Caco-2 (cell line): Measurements from ENCODE around the gene KCTD21. TPM values are rescaled to one million over a fixed set of nuclear protein-coding genes. Genes with fewer than 3 reads are reported as not detected.

Experiments
- BruUV-seq: library from RNA; stranded (reverse); fragments of 400-500 nt; replicated peaks from 2 replicates; lab custom pipeline; 2021; lab: Mats Ljungman, UMichigan
- CTCF ChIA-PET: fragments of 300-600 bp; sonication (Branson Sonifier 250); formaldehyde crosslinking; loops from one replicate; lab custom pipeline; 2022; ENCODE audit warnings: antibody characterized with exemption; lab: Charles Lee
- POLR2A ChIA-PET: fragments of 300-600 bp; sonication (Branson Sonifier 250); formaldehyde crosslinking; loops from one replicate; lab custom pipeline; 2022; ENCODE audit warnings: antibody characterized with exemption; lab: Charles Lee
- DNase-seq, 2 experiments: peaks; one replicate each; pipeline versions ENCODE4 v3.0.0 to v3.0.0-alpha.2; 2020 to 2022
- H3K27me3 ChIP-seq: replicated peaks from 2 replicates; pipeline ENCODE4 v1.6.0; 2011; ENCODE audit warnings: low read length; ENCODE audit not compliant: control insufficient read depth, insufficient read depth
- H3K36me3 ChIP-seq: 2 replicates; pipeline ENCODE4 v1.5.1; 2011; ENCODE audit warnings: low read length; ENCODE audit not compliant: control insufficient read depth, insufficient read depth
- H3K4me1 ChIP-seq: fragments of 250-450 bp; sonication (Bioruptor Pico); 2 replicates; pipeline ENCODE4 v1.5.1; 2020; ENCODE audit warnings: mild to moderate bottlenecking
- H3K4me3 ChIP-seq: 2 replicates; pipeline ENCODE4 v1.5.1; 2011; ENCODE audit warnings: low read depth, mild to moderate bottlenecking, control low read depth, low read length
- H3K9me3 ChIP-seq: fragments of 250-450 bp; sonication (Bioruptor Pico); 2 replicates; pipeline ENCODE4 v1.5.1; 2020; ENCODE audit warnings: mild to moderate bottlenecking, moderate library complexity
- H3K27ac Mint-ChIP-seq: one replicate; pipeline ENCODE4 v1.8.0; 2022; ENCODE audit warnings: mixed read lengths; ENCODE audit not compliant: unreplicated experiment
- H3K27me3 Mint-ChIP-seq: one replicate; pipeline ENCODE4 v1.8.0; 2022; ENCODE audit warnings: mixed read lengths; ENCODE audit not compliant: insufficient read depth, unreplicated experiment
- H3K36me3 Mint-ChIP-seq: one replicate; pipeline ENCODE4 v1.8.0; 2022; ENCODE audit warnings: mild to moderate bottlenecking, mixed read lengths; ENCODE audit not compliant: insufficient read depth, unreplicated experiment
- H3K4me1 Mint-ChIP-seq: one replicate; pipeline ENCODE4 v1.8.0; 2022; ENCODE audit warnings: low read depth, mixed read lengths; ENCODE audit not compliant: unreplicated experiment
- H3K4me3 Mint-ChIP-seq: one replicate; pipeline ENCODE4 v1.8.0; 2022; ENCODE audit warnings: mild to moderate bottlenecking, moderate library complexity, mixed read lengths; ENCODE audit not compliant: unreplicated experiment
- H3K9me3 Mint-ChIP-seq: one replicate; pipeline ENCODE4 v1.8.0; 2022; ENCODE audit warnings: mixed read lengths; ENCODE audit not compliant: unreplicated experiment
- intact Hi-C: fragments of 100-400 bp; cut with micrococcal nuclease; formaldehyde crosslinking; loops from one replicate; pipeline ENCODE4 v1.10.0; 2022; ENCODE audit not compliant: unreplicated experiment
- total RNA-seq: library from RNA; stranded (reverse); gene quantifications from 2 replicates; pipeline ENCODE4 v1.2.3, GENCODE V29; 2022
- TF ChIP-seq, protein P1 (sequence below), 2 experiments: fragments of 200-600 bp in 1 of 2; IDR thresholded peaks; 1 replicate in 1 of 2; 2 replicates in 1 of 2; pipeline versions ENCODE4 v1.5.1 to v1.8.0; 2011 to 2022; ENCODE audit warnings: antibody characterized with exemption in 1 of 2, control low read depth in 1 of 2, inconsistent platforms in 1 of 2, low read depth in 1 of 2, low read length in 1 of 2, mild to moderate bottlenecking in 1 of 2, moderate library complexity in 1 of 2; ENCODE audit not compliant: insufficient read depth in 1 of 2, severe bottlenecking in 1 of 2, unreplicated experiment in 1 of 2

The KCTD21 gene
- total RNA-seq, 1 experiment from 2014 or later = 6.4 TPM

DNA sequence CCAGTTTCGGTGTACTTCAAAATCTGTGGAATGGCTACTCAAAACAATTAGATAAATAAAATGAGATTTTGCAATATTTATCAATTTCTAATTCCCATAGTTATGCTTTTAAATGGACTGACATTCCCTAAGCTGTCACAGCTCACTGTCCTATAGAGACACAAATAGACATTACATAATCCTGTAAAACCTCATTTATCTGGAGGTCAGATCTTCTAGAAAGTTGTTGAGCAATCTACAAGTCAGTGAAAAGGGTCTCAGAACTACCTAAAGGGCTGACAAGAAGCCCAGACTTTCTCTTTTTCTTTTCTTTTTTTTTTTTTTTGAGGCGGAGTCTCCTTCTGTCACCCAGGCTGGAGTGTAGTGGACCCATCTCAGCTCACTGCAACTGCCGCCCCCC, 61.0 kb downstream of the KCTD21 start:
- peaks cover 6% of the 10 kb centered on the region for H3K4me1 Mint-ChIP-seq
- POLR2A ChIA-PET = interaction anchor here (1.8 kb wide), 1 partner anchor 12 kb away, joined by 5 read pairs; the partner anchor contains the start of gene ALG8

More for the DNA sequence above, 61.0 kb downstream of the KCTD21 start:
- no peaks in the 10 kb centered on the region for H3K27me3 ChIP-seq
- no peaks in the 10 kb centered on the region for H3K9me3 Mint-ChIP-seq
- H3K36me3 Mint-ChIP-seq = peaks cover 36% of the 10 kb centered on the region
- TF ChIP-seq, protein P1, sequence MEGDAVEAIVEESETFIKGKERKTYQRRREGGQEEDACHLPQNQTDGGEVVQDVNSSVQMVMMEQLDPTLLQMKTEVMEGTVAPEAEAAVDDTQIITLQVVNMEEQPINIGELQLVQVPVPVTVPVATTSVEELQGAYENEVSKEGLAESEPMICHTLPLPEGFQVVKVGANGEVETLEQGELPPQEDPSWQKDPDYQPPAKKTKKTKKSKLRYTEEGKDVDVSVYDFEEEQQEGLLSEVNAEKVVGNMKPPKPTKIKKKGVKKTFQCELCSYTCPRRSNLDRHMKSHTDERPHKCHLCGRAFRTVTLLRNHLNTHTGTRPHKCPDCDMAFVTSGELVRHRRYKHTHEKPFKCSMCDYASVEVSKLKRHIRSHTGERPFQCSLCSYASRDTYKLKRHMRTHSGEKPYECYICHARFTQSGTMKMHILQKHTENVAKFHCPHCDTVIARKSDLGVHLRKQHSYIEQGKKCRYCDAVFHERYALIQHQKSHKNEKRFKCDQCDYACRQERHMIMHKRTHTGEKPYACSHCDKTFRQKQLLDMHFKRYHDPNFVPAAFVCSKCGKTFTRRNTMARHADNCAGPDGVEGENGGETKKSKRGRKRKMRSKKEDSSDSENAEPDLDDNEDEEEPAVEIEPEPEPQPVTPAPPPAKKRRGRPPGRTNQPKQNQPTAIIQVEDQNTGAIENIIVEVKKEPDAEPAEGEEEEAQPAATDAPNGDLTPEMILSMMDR (IDR thresholded peaks at IDR 0.05; ENCODE audit: insufficient read depth in 1 of 2, low read depth in 1 of 2, low read length in 1 of 2, severe bottlenecking in 1 of 2, unreplicated experiment in 1 of 2) = no peak
- H3K27me3 Mint-ChIP-seq = no peaks in the 10 kb centered on the region
- CTCF ChIA-PET = no interaction called here
- intact Hi-C loops = no loop called here
- no peak overlapping the region for H3K4me3 ChIP-seq
- no peak overlapping the region for H3K27ac Mint-ChIP-seq
- no peaks in the 10 kb centered on the region for H3K9me3 ChIP-seq
- peaks cover 2% of the 10 kb centered on the region for H3K36me3 ChIP-seq
- H3K4me1 ChIP-seq = peaks cover 7% of the 10 kb centered on the region; the same call in 1 of the 2 replicates
- no peak overlapping the region for H3K4me3 Mint-ChIP-seq
- no TSS peak for BruUV-seq
- DNase-seq = no peak

Other genes starting within 250 kb of the KCTD21 start
- gene INTS4, start 194.0 kb downstream of the KCTD21 start, total RNA-seq = 86.7 and 88.7 TPM in 2 replicates
- 8.2 and 9.1 TPM in 2 replicates for gene KCTD14, start 165.3 kb downstream of the KCTD21 start, total RNA-seq
- 0.25 TPM in 1 of 2 replicates, not detected in the other for gene THRSP, start 124.8 kb downstream of the KCTD21 start, total RNA-seq
- 732 and 805 TPM in 2 replicates for gene NDUFC2, start 108.8 kb downstream of the KCTD21 start, total RNA-seq
- gene ALG8, start 49.0 kb downstream of the KCTD21 start, total RNA-seq = 188 and 191 TPM in 2 replicates
- gene USP35, start 293 bp upstream of the KCTD21 start, total RNA-seq = 10.7 and 11.3 TPM in 2 replicates
- gene GAB2, start 229.2 kb upstream of the KCTD21 start, total RNA-seq = 58.6 and 67.3 TPM in 2 replicates